DOHH2 (cell line): Measurements from ENCODE around the gene PLIN5.
A peak's percentile ranks its signal among the peaks of the same experiment; 100 is the strongest.

ENCODE experiments used
- H3F3A ChIP-seq: fragments of 200-600 bp; sonication (generic), shearing (Covaris generic); 2 replicates; pipeline ENCODE4 v1.6.0; 2016; ENCODE audit warnings: antibody characterized with exemption, mild to moderate bottlenecking; ENCODE audit not compliant: control insufficient read depth, insufficient read depth
- H3K27ac ChIP-seq: fragments of 200-600 bp; sonication (generic); 2 replicates; pipeline ENCODE4 v1.5.1; 2014; ENCODE audit warnings: low read depth, mild to moderate bottlenecking, low read length, moderate library complexity
- H3K27me3 ChIP-seq: fragments of 200-600 bp; sonication (generic); 2 replicates; pipeline ENCODE4 v1.6.1; 2014; ENCODE audit warnings: mild to moderate bottlenecking, low read length, mixed read lengths; ENCODE audit not compliant: control insufficient read depth
- H3K36me3 ChIP-seq: fragments of 200-600 bp; sonication (generic); 2 replicates; pipeline ENCODE4 v1.6.1; 2014; ENCODE audit warnings: mild to moderate bottlenecking, low read length, moderate library complexity, mixed read lengths; ENCODE audit not compliant: control insufficient read depth
- H3K4me1 ChIP-seq: fragments of 200-600 bp; sonication (generic); 2 replicates; pipeline ENCODE4 v1.6.1; 2014; ENCODE audit warnings: mild to moderate bottlenecking, low read length, mixed read lengths; ENCODE audit not compliant: control insufficient read depth
- H3K4me2 ChIP-seq: fragments of 200-600 bp; sonication (generic); 2 replicates; pipeline ENCODE4 v1.6.0; 2014; ENCODE audit warnings: mild to moderate bottlenecking, low read length, moderate library complexity
- H3K4me3 ChIP-seq: fragments of 200-600 bp; sonication (generic); 2 replicates; pipeline ENCODE4 v1.5.1; 2014; ENCODE audit warnings: mild to moderate bottlenecking, low read length, mixed read lengths
- H3K79me2 ChIP-seq: fragments of 200-600 bp; sonication (generic); 2 replicates; pipeline ENCODE4 v1.6.1; 2014; ENCODE audit warnings: mild to moderate bottlenecking, low read length, mixed read lengths; ENCODE audit not compliant: control insufficient read depth
- H3K9me2 ChIP-seq: fragments of 200-600 bp; sonication (generic); replicated peaks from 2 replicates; pipeline ENCODE4 v1.6.1; 2014; ENCODE audit warnings: mild to moderate bottlenecking, low read length, mixed read lengths; ENCODE audit not compliant: control insufficient read depth
- H3K9me3 ChIP-seq: fragments of 200-600 bp; sonication (generic); 2 replicates; pipeline ENCODE4 v1.6.1; 2014; ENCODE audit warnings: antibody characterized with exemption, low read length, mixed read lengths; ENCODE audit not compliant: control insufficient read depth, insufficient read depth
- H4K20me1 ChIP-seq: fragments of 200-600 bp; sonication (generic); 2 replicates; pipeline ENCODE4 v1.6.0; 2014; ENCODE audit warnings: low read depth, mild to moderate bottlenecking, antibody characterized with exemption, low read length, moderate library complexity; ENCODE audit not compliant: control insufficient read depth, insufficient read depth
- CTCF ChIP-seq: fragments of 200-600 bp; sonication (generic); IDR thresholded peaks from one replicate; pipeline ENCODE4 v1.5.1; 2014; ENCODE audit warnings: antibody characterized with exemption, mild to moderate bottlenecking, low read depth, low read length; ENCODE audit not compliant: poor library complexity, severe bottlenecking
- EZH2phosphoT487 ChIP-seq: fragments of 200-600 bp; sonication (generic); IDR thresholded peaks from 2 replicates; pipeline ENCODE4 v1.6.1; 2017; ENCODE audit warnings: borderline replicate concordance, mild to moderate bottlenecking, antibody characterized with exemption, low read length, moderate library complexity, mixed read lengths

PLIN5 gene

GRCh38 chr19:4581666-4582553 is 46.9 kb upstream of the PLIN5 start:
- Histone ChIP-seq H3K4me1 (peaks cover 9% of the 10 kb centered on the region), H3K9me3 (no peaks in the 10 kb centered on the region), H3K27me3 (peaks cover 63% of the 10 kb centered on the region), H3K27ac (no peak overlapping the region), H3K4me2 (peak overlapping the region; percentile 24; the same call in 1 of the 2 replicates), H3K4me3 (no peak overlapping the region), H3F3A (0 out of 2 replicates have a peak, but pooled peaks cover 3% of the 10 kb centered on the region), H3K79me2 (no peaks in the 10 kb centered on the region), H3K9me2 (no peaks in the 10 kb centered on the region), H4K20me1 (no peaks in the 10 kb centered on the region), H3K36me3 (no peaks in the 10 kb centered on the region)
- 0 out of 2 replicates have a peak, but pooled peaks have one; percentile 68 for TF ChIP-seq EZH2phosphoT487
- TF ChIP-seq CTCF: no peak

GRCh38 chr19:4580961-4581665 is 46.1 kb upstream of the PLIN5 start:
- peak overlapping the region; percentile 31; the same call in 1 of the 2 replicates for H3K4me2 ChIP-seq
- no peaks in the 10 kb centered on the region for H4K20me1 ChIP-seq
- H3K4me3 ChIP-seq: no peak overlapping the region

More at GRCh38 chr19:4580961-4581665, 46.1 kb upstream of the PLIN5 start:
- Histone ChIP-seq H3K27me3 (peaks cover 55% of the 10 kb centered on the region), H3K9me2 (no peaks in the 10 kb centered on the region), H3K36me3 (no peaks in the 10 kb centered on the region), H3K79me2 (no peaks in the 10 kb centered on the region), H3F3A (0 out of 2 replicates have a peak, but pooled peaks cover 3% of the 10 kb centered on the region), H3K4me1 (peaks cover 9% of the 10 kb centered on the region), H3K9me3 (no peaks in the 10 kb centered on the region), H3K27ac (no peak overlapping the region)
- TF ChIP-seq CTCF (no peak), EZH2phosphoT487 (no peak)
